ENCODE results near the gene MTERF4.

DNA sequence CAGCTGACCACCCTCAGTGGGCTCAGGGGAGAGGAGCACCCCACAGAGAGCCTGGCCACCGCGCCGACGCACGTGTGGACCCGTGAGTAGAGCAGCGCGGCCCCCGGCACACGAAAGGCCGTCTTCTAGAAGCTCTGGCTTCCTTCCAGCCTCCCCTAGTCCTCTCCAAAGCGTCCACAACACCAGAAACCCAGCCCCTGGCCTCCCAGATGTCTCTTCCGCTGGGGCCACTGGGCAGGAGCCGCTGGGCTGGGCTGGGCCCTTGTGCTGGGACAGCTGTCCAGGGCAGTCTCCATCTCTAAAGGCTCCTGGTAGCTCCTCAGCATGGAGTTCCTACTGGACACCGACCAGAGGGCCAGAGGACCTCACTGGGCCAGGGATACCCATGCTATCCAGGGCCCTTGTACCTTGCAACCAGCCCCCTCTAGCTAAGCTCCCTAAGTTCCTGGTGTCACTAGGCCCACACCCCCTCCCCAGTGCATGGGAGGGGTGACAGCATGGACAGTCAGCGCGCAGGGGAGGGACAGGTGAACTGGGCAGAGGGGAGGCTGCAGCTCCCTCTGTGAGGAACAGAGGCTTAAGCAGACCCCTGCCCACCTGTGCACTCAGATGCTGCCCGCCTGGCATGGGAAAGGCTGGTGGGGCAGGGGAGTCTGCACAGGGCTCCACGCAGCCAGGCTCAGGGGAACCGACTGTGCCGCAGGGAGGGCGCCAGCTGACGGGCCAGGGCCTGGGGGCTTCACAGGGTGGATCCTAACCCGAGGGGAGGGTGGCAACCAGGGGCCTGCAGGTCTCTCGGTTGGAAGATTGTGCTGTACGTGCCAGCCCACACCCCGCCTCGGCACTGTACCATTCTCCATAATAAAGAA, 32.9 kb downstream of the MTERF4 start:
- TF ChIP-seq, protein P1, sequence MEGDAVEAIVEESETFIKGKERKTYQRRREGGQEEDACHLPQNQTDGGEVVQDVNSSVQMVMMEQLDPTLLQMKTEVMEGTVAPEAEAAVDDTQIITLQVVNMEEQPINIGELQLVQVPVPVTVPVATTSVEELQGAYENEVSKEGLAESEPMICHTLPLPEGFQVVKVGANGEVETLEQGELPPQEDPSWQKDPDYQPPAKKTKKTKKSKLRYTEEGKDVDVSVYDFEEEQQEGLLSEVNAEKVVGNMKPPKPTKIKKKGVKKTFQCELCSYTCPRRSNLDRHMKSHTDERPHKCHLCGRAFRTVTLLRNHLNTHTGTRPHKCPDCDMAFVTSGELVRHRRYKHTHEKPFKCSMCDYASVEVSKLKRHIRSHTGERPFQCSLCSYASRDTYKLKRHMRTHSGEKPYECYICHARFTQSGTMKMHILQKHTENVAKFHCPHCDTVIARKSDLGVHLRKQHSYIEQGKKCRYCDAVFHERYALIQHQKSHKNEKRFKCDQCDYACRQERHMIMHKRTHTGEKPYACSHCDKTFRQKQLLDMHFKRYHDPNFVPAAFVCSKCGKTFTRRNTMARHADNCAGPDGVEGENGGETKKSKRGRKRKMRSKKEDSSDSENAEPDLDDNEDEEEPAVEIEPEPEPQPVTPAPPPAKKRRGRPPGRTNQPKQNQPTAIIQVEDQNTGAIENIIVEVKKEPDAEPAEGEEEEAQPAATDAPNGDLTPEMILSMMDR (IDR thresholded peaks at IDR 0.05), result no peak
- TF ChIP-seq EZH2phosphoT487 (IDR thresholded peaks at IDR 0.05), result no peak

Data from neural progenitor cell (in vitro differentiated cells).